LNCAP (cell line): ENCODE measurements around the gene SLC9A9.

Experiments
- CTCF ChIP-seq: fragments of 450-650 bp; IDR thresholded peaks from 2 replicates; pipeline ENCODE4 v1.5.1; 2017; ENCODE audit warnings: mild to moderate bottlenecking

The SLC9A9 gene

GRCh38 chr3:143356839-143357238 lies 491.4 kb downstream of the SLC9A9 start:
- no peak for TF ChIP-seq CTCF

GRCh38 chr3:143354342-143354741 lies 493.9 kb downstream of the SLC9A9 start:
- no peak for TF ChIP-seq CTCF

DNA sequence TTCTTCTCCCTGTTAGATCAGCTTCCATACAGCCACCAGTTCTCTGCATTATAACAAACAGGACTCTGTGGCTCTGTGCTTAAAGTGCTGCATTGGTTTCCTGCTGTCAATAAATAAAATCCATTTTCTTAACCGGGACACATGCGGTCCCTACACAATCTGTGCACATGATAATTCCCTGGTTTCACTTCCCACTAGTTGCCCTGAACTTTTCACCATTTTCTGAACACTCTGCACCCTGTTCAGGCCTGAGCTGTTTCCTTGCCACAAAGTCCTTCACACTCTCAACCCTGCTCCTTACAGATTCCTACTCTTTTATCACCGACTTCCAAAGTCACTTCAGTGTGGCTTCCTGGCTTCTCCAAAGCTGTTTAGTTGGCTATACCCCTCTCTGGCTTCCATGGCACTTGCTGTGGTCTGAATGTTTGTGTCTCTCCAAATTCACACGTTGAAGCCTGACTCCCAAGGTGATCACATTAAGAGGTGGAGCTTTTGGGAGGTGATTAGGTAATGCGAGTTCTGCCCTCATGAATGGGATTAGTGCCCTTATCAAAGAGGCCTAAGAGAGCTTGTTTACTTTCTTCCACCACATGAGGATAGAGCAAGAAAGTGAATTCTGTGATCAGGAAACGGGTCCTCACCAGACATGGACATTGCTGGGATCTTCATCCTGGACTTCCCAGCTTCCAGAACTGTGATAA lies 495.3 kb downstream of the SLC9A9 start:
- no peak for TF ChIP-seq CTCF

DNA sequence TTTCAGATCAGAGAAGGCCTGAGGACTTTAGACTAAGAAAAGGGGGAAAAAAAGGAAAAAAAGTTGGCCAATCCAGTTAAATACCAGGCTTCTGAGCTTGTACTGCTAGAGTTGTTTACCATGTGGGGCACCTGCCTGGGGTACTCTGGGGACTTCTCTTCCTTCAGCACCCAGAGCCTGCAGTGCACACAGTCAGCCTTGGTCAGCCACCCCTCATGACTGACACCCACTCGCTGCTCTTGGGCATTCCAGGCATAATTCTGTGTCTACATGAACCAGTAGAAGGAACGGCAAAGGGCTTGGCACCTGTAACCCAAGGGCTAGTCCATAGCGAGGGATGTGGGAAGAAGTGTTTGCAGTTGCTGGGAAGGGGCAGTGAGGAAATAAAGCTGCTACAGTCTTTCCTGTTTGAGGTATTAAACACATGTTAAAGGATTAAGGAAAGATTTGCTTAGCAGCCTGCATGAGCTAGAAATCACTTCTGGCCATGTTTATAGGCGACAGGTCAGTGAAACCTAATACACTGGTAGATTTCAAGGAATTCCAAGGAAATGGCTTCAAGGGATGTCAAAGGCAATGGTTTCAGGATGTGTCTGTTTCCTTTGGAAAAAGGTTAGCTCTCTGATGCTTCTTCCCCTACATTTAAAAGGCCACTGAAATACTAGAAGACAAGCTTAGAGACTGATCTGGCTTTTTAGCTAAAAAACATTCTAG lies 496.2 kb downstream of the SLC9A9 start:
- TF ChIP-seq CTCF = no peak

GRCh38 chr3:143351354-143351753 lies 496.9 kb downstream of the SLC9A9 start:
- no peak for TF ChIP-seq CTCF

- no peak for TF ChIP-seq CTCF
Measured at GRCh38 chr3:143349455-143349854, 498.8 kb downstream of the SLC9A9 start.

DNA sequence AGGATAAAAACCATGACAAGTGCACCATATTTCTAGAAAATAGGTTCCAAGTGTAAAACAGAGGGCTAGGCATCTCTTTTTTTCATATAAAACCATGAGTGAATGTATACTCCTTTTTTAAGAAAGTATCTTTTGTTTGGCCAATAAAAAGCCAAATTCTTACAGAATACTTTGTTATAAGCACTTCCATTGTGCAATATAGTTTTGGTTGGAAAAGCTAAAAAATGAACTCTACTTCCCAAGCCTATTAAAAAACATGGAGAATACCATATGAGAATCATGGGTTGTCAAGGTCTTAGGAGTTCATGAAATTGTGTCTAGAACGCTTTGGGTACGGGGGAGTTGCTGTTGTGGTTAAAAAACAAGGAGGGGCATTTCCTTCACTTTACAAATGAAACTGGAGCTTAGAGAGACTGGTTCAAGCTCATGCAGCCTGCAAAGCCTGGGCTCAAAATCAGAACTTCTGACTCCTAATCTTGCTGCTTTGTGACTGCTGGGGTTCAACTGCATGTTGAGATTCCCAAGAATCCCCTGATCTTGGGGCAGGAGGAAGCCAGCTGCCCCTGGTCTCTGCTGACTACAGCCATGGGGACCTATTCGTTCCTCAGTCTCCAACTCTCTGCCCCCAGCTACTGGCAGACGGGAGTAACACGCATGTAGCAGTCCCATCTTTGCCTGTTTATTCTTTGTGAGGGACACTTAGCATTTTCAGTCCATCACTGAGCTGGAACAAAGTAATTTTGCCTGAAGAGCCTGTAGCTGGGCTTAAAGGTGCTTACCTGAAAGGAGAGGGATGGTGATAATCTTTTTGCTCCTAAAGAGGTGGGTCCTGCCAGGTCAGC lies 499.6 kb downstream of the SLC9A9 start:
- TF ChIP-seq CTCF = no peak
